Left lung (tissue), 10 donors: ENCODE results near the gene COL19A1. TPM values are rescaled to one million over a fixed set of nuclear protein-coding genes. Genes with fewer than 3 reads are reported as not detected.

ENCODE experiments used
- ATAC-seq: fragments of 200-7000 bp; cut with Tn5 transposase; one replicate; pipeline ENCODE4 v1.9.1; 2020; ENCODE audit warnings: moderate library complexity
- DNase-seq, 4 donors: peaks; one replicate each; pipeline ENCODE4 v3.0.0-alpha.2; 2013 to 2020
- H3K27ac ChIP-seq, 2 donors: fragments of 200-600 bp; sonication (generic) in 1 of 2; one replicate each; pipeline versions ENCODE4 v1.5.0 to v1.8.0; 2020 to 2021
- H3K27me3 ChIP-seq, 2 donors: fragments of 200-600 bp; sonication (generic) in 1 of 2; one replicate each; pipeline versions ENCODE4 v1.5.0 to v1.8.0; 2020 to 2021
- H3K36me3 ChIP-seq, 2 donors: fragments of 200-600 bp; sonication (generic) in 1 of 2; one replicate each; pipeline versions ENCODE4 v1.5.0 to v1.8.0; 2020 to 2021
- H3K4me1 ChIP-seq, 2 donors: fragments of 200-600 bp; one replicate each; pipeline ENCODE4 v1.8.0; 2021
- H3K4me3 ChIP-seq, 2 donors: fragments of 200-600 bp; sonication (generic) in 1 of 2; one replicate each; pipeline versions ENCODE4 v1.5.0 to v1.8.0; 2020 to 2021; ENCODE audit warnings: mild to moderate bottlenecking in 1 of 2
- H3K9me3 ChIP-seq, 2 donors: fragments of 200-600 bp; sonication (generic) in 1 of 2; one replicate each; pipeline versions ENCODE4 v1.5.0 to v1.8.0; 2020 to 2021
- CTCF ChIP-seq, 2 donors: fragments of 200-600 bp; sonication (generic) in 1 of 2; IDR thresholded peaks; one replicate each; pipeline versions ENCODE4 v1.5.0 to v1.8.0; 2021; ENCODE audit warnings: antibody characterized with exemption in 2 of 2
- intact Hi-C, 2 donors: fragments of 100-400 bp; cut with DNase I; formaldehyde crosslinking; loops; one replicate each; pipeline versions ENCODE4 v1.11.2 to v1.14.2; 2022
- polyA plus RNA-seq, 6 donors: library from polyadenylated mRNA; unstranded; fragments of 120-200 nt; gene quantifications; one replicate each; pipeline ENCODE4 v1.2.1, GENCODE V29; 2013; ENCODE audit not compliant: insufficient read length in 6 of 6
- total RNA-seq, 2 donors: library from RNA; stranded (reverse); fragmentation: NEBNext Ultra II Directional; extraction: Animal tissue kit (Norgen Biotek cat#: 25700); gene quantifications; one replicate each; pipeline ENCODE4 v1.2.1, GENCODE V29; 2021
- donor health status: DM: no; HTN: yes; CAD: no.
- donor health status: DM: no; HTN: no; CAD: no.

COL19A1 gene
- total and polyA plus RNA-seq, 8 donors = 0.10 to 0.77 (median 0.70) TPM

GRCh38 chr6:69976591-69977090 lies 110.3 kb downstream of the COL19A1 start:
- Histone ChIP-seq H3K27ac (no peak overlapping the region), H3K27me3 (no peaks in the 10 kb centered on the region), H3K4me1 (no peaks in the 10 kb centered on the region), H3K4me3 (no peak overlapping the region), H3K36me3 (no peaks in the 10 kb centered on the region), H3K9me3 (no peaks in the 10 kb centered on the region)
- TF ChIP-seq CTCF (IDR thresholded peaks at IDR 0.05) = no peak
- intact Hi-C loops = no loop called here
- DNase-seq (no peak), ATAC-seq (no peak)

GRCh38 chr6:69980624-69981023 lies 114.3 kb downstream of the COL19A1 start:
- ATAC-seq = no peak
- TF ChIP-seq CTCF (IDR thresholded peaks at IDR 0.05) = no peak
- H3K4me1 ChIP-seq = no peaks in the 10 kb centered on the region
- intact Hi-C loops = no loop called here
- no peak overlapping the region for H3K27ac ChIP-seq
- no peaks in the 10 kb centered on the region for H3K27me3 ChIP-seq
- no peak overlapping the region for H3K4me3 ChIP-seq
- H3K9me3 ChIP-seq = no peaks in the 10 kb centered on the region
- H3K36me3 ChIP-seq = no peaks in the 10 kb centered on the region
- no peak for DNase-seq

- intact Hi-C loops = no loop called here
- no peak overlapping the region for H3K27ac ChIP-seq
These were observed 118.2 kb downstream of the COL19A1 start for GRCh38 chr6:69984506-69984905.

GRCh38 chr6:69985180-69985579 lies 118.8 kb downstream of the COL19A1 start:
- intact Hi-C loops = no loop called here
- H3K27me3 ChIP-seq = no peaks in the 10 kb centered on the region
- TF ChIP-seq CTCF (IDR thresholded peaks at IDR 0.05) = no peak

More at GRCh38 chr6:69984506-69984905, 118.2 kb downstream of the COL19A1 start:
- Histone ChIP-seq H3K4me3 (no peak overlapping the region), H3K4me1 (no peaks in the 10 kb centered on the region), H3K27me3 (no peaks in the 10 kb centered on the region), H3K36me3 (no peaks in the 10 kb centered on the region), H3K9me3 (no peaks in the 10 kb centered on the region)
- ATAC-seq = no peak
- no peak for TF ChIP-seq CTCF (IDR thresholded peaks at IDR 0.05)
- no peak for DNase-seq

GRCh38 chr6:69987550-69987949 lies 121.2 kb downstream of the COL19A1 start:
- TF ChIP-seq CTCF (IDR thresholded peaks at IDR 0.05) = no peak
- no peak for DNase-seq

More at GRCh38 chr6:69985180-69985579, 118.8 kb downstream of the COL19A1 start:
- Histone ChIP-seq H3K4me3 (no peak overlapping the region), H3K9me3 (no peaks in the 10 kb centered on the region), H3K4me1 (no peaks in the 10 kb centered on the region), H3K36me3 (no peaks in the 10 kb centered on the region), H3K27ac (no peak overlapping the region)
- no peak for ATAC-seq
- no peak for DNase-seq

More at GRCh38 chr6:69987550-69987949, 121.2 kb downstream of the COL19A1 start:
- Histone ChIP-seq H3K27me3 (no peaks in the 10 kb centered on the region), H3K36me3 (no peaks in the 10 kb centered on the region), H3K27ac (no peak overlapping the region), H3K4me3 (no peak overlapping the region), H3K9me3 (no peaks in the 10 kb centered on the region), H3K4me1 (no peaks in the 10 kb centered on the region)
- intact Hi-C loops = no loop called here
- ATAC-seq = no peak
